HG03575 (cell line): ENCODE measurements around the gene P3R3URF.

ENCODE experiments used
- ATAC-seq: cut with Tn5 transposase; IDR thresholded peaks from one replicate; pipeline ENCODE4 v1.9.1; 2021; ENCODE audit not compliant: unreplicated experiment, insufficient number of reproducible peaks, low FRiP score; ENCODE audit errors: extremely low read depth

P3R3URF gene

DNA sequence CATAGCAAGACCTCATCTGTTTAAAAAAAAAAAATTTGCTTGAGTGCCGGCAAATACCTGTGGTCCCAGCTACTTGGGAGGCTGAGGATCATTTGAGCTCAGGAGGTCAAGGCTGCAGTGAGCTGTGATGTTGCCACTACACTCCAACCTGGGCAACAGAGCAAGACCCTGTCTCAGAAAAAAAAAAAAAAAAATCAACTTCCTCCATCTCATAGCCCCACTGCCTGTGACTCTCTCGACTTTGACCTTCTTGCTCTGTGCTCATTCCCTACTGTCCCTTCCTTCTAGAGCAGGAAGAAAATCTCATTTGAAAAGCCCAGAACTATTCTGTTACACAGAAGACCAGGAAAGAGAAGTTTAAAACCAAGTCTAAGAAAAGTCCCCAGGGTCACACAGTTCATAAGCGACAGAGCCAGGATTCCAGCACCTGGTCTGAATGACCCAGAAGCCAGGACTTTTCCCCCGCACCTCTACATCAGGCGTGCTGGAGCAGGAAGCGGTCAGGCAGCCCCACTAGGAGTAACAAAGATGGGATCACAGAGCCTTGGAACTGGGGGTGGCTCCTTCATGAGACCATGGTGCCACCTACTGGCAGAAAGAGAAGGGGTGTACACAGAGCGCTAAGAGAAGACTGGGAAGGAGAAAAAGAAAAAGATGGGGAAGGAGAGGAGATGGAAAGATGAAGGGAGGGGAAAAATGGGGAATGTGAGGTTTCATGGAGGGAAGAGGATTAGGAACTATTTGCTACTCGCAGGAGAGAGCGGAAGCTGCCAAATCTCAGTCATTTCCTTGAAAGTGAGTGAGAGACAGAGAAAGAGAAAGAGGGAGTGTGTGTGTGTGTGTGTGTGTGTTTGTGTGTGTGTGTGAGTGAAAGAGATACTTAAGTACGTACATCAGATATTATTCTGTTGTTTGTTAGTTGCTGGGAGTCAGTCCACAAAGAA is 3.1 kb upstream of the P3R3URF start:
- no peak for ATAC-seq

GRCh38 chr1:46175243-46175642 is 1.0 kb downstream of the P3R3URF start:
- no peak for ATAC-seq

DNA sequence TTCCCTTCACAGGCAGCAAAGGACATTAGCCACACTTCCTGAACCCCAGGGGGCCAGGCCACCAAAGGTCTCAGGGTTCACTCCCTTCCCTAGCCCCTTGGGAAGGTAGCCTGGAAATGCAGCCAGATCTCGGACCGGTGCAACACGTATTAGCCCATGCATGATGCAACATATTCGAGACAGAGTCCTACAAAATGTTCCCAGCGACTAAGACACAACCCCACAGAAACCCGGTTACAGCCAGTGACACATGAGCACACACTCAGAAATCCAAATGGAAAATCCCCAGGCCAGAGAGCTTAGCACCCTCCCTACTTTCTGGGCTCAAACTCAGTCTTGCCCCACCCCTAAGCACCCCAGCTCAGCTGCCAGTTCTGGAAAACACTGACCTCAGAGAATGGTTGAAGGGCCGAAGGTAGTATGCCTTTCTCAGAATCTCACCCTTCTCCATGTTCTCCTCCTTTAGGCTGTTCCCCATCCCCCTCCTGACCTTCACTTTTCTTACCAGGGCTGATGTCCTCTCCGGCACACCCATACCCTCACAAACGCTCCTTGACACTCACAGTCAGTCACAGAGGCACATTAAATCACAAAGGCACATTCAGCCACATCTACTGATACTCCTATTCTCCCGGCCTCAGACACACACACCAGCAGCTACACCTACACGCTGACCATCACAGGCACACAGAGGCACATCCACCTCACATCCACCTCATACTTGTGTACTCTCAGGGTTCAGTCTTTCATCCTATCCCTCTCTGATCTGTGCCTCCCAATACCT is 1.6 kb downstream of the P3R3URF start, which contains the start of gene TSPAN1:
Gene TSPAN1, plus strand, starts transcription at position 640 of the 784 bp plus-strand sequence. CDS start 6,021 bp downstream, outside the sequence.
- no peak for ATAC-seq

GRCh38 chr1:46173361-46173856 is 2.9 kb downstream of the P3R3URF start:
- no peak for ATAC-seq

DNA sequence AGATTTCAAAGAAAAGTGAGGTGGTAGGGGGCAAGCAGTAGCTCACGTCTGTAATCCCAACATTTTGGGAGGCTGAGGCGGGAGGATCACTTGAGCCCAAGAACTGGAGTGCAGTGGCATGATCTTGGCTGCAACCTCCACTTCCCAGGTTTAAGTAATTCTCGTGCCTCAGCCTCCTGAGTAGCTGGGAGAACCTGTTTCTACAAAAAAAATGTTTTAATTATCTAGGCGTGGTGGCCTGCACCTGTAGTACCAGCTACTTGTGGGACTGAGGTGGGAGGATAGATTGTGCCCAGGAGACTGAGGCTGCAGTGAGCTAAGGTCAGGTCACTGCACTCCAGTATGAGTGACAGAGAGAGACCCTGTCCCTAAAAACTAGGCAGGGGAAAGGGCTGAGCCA is 4.0 kb downstream of the P3R3URF start:
- ATAC-seq = no peak

GRCh38 chr1:46171871-46172270 is 4.4 kb downstream of the P3R3URF start:
- ATAC-seq = no peak

DNA sequence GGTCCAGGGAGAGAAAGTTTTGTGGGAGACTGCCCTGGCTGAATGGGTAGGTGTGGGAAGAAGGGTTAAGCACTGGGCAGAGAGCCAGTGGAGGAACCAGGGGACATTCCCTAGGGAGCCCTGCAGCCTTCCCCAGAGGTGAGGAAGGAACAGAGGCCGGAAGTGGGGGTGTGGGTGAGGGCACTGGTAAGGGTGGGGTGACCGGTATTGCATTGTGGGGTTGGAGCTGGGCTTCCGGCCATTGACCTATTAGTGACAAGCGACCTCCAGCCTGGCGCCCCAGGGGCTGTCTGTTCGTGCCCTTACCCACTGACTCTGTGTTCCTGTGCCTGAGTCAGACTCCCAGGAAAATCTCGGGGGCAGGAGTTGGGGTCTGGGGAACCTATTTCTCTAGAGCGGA is 4.9 kb downstream of the P3R3URF start:
- no peak for ATAC-seq

DNA sequence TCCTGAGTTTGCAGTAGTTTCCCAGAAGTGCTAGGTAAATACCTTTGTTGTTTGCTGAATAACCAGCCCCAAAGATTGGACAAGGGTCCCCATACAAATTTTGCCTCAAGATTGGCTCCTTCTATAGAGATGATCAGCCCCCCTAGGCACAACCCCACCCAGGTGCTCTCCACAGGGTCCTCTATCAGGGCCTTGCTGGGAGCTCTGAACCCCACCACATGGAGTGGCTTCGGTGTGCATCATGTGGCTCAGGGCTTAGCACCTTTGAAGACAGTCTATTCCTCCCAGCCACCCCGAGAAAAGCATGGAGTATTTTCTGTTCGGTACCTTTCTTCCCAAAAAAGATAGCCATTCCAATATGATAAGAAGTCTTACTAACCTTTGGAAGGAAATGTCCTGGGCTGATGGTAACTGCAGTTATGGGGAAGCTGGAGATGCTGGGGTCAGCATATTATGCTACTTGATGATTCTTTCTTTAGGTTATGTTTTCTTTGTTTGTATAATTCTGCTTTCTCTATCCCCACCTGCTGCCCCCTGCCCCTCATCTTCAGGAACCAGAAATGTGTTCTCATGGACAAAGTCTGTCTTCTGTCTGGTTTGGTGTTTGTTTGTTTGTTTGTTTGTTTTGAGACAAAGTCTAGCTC is 6.4 kb downstream of the P3R3URF start:
- no peak for ATAC-seq

DNA sequence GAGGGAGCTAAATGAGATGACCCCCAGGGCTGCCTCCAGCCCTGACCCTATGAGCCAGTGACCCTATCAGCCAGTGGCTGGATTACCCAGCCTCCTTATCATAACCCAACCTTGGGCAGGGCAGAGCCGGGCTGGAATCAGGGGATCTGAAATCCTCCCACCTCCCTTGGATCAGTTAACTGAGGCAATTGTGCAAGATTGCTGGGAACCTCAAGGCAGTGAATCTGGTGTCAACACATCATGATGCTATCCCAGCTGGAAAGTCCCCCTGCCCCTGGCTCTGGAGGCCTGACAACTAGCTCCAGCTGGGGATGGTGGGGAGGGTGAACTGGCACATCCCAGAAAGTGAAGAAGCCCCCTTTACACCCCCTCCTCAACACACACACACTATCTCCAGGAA is 7.8 kb downstream of the P3R3URF start:
- ATAC-seq = no peak

DNA sequence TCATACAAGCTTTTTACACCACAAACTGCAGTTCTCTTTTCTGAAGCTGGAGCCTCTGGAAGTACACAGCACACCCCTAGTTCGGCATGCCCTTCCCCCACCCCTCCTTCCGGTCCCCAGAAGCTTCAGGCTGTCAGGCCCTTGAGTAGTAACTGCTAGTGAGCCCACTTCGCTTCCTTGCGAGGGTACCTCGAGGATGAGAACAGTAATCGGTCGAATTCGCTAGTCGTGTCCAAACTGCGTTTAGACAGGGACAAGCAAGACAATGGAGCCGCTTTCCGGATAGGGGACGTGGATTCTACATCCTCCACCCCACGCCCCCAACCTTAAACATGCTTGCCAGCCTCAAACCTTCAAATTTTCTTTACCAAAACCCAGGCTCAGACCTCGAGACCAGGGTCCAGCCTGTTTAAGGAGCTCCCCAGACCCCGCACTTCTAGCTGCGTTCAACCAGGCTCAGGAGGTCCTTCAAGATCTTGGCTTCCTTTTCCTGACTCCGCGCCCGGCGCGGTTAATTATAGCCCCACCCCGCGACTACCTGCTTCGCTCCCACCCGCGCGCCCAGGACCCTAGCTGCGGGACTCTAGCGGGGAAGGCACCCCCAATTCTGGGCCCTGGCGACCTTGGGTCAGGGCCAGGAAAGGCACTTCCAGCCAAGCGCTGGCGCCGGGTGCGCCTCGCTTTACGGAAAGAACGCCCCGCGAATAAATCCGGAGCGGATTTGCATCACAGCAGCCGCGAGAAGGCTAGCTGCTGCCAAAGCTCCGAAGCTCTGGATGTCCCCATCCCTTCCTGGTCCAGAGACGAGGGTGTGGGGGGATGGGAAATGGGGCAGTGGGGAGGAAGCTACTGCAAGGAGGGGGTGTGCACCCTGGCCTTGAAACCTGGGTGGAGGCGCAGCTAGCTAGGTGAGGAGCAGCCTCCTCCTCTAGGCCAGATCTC is 9.5 kb downstream of the P3R3URF start:
- ATAC-seq = no peak

DNA sequence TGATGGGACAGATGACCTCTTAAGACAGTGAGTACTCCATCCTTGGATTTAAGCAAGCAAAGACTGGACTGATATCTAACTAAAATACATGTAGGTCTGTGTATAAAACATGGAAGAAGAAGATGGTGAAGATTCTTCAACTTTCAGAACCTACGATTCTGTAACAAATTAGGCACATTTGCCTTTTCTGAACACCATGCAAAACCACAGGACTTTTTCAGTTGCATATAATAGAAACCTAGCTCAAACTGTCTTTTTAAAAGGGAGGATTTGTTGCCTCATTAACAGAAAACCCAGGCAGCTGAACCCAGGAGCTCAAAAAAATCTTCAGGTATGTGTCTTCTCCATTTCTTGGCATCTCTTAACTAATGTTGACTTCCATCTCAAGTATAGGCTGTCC is 16.1 kb downstream of the P3R3URF start:
- ATAC-seq = no peak

DNA sequence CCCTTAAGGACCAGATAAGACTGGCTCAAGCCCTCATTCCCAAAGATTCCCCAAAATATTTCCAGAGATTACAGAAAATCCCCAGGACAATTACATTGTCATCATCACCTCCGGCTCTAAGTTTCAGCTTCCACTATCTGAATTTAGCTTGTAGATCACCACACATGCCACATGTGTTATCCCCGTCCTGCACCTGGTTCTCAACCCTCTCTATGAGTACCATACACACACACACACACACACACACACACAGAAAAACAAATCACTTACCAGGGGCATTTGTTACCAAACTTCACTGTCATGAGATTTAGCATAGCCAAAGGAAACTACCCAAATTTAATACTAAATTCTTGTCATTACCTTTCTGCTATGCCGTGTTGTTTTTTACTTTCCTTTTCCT is 16.8 kb downstream of the P3R3URF start:
- ATAC-seq = no peak

GRCh38 chr1:46158312-46159281 is 17.7 kb downstream of the P3R3URF start:
- no peak for ATAC-seq

GRCh38 chr1:46157916-46158311 is 18.4 kb downstream of the P3R3URF start:
- ATAC-seq = no peak

DNA sequence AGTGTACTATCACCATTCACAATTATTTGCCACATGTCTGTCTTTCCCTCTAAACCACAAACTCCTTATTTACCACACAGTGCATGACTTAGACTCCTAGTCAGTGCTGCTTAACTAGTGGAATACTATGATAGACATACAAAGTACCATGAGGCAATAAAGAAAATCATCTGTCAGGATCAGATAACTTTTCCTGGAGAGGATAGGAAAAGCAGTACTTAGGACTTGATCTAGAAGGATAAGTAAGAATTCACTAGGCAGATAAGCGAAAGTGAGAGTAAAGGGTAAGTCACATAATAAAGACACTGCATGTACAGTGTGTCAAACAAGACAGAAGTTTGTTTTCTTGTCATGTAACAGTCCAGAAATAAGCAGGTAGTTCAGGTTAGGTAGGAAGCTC is 22.6 kb downstream of the P3R3URF start:
- no peak for ATAC-seq

DNA sequence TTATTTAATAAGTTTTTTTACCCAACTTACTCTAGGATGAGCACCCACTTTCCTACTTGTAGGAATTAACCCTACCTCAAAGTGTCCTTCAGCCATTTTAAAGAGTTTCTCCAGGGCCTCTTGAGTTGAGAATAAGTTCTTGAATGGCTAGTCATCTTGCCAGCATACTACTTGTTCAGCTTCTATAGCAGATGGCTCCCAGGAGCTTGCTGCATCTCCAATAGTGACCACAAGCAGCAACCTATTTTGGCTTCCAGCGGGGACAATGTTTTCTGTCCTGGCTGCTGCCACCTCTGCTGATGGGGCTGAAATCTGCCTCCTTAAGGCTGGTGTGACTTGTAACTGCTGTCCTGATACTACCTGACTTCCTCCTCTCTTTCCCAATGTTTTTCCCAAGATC is 23.1 kb downstream of the P3R3URF start:
- ATAC-seq = no peak

DNA sequence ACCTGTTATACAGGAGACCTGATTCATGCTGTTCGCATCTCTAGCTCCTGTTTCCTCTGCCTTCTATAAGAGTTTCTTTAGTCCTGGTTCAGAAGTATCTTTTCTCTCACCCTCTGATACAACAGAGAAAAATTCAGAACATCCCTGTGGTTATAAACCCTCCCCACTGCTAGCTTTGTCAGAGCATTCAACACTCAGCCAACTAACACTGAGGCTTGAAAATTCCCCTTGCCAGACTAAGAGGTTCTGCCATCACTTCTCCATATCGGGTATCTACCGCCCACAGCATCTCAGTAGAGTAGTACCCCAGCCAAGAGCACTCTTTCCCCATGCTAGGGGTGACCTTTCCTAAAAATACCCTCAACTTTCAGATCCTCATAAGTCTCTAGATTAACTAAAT is 24.3 kb downstream of the P3R3URF start:
- no peak for ATAC-seq
